Stimulated activated CD8-positive, alpha-beta memory T cell treated with anti-CD3 and anti-CD28 coated beads, Interleukin-7, amount 100 ng/mL, for 48 hours (primary cell): ENCODE data around the gene CRACDL.

Source experiments
- DNase-seq, 2 donors: peaks; one replicate each; pipeline ENCODE4 v3.0.0-alpha.2; 2020; ENCODE audit warnings: low read depth in 1 of 2; ENCODE audit errors: extremely low read depth in 1 of 2

Gene CRACDL

DNA sequence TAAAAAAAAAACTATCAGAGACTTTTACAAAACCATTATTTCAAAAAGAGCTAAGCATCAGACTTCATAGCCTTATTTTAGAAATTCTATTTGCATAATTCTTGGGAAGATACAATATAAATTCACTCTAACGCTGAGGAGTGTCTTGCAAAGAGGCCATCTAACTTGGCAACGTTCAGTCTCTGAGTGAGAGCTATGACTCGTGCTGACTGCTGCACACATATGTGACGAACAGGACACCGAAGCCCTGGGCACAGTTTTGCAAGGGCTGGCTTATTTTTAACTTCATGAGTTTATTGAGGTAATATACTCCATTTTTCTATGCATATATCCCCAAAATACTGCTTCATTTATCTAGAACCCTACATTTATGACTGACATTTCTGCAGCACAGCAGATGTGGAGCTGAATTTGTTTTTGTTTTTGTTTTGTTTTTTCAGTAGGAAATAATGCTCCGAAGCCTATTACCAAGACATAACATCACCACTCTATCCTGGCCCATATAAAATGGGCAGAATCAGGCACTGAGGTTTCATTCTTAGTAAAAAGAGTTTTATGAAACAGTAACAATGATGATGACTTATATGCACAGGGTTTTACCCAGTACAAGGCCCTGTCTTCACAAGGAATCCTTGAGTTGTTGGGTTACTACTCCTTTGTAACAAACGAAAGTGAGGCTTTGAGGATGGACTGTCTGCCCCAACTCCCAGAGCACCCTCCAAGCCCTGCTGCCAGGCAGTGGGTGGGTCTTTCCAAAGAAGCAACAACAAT is 68.3 kb downstream of the CRACDL start:
- no peak for DNase-seq

DNA sequence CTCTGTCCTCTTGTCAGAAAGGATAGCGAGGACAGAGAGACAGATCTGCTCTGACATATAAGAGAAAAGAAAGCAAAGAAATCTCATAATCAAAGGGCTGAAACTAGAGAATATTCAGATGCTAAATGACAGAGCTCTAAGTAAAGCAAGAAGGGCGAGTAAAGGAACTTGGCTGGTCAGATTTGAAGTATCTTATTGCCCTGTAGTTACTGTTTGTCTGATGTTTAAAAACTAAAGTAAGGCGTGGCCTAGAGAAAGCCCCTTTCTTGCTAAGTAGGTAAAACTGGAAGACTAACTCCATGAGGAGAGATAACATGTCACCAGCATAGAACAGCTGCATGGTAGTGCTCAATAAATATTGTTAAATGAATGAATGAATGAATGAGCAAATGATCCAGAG is 70.0 kb downstream of the CRACDL start:
- DNase-seq, result no peak

DNA sequence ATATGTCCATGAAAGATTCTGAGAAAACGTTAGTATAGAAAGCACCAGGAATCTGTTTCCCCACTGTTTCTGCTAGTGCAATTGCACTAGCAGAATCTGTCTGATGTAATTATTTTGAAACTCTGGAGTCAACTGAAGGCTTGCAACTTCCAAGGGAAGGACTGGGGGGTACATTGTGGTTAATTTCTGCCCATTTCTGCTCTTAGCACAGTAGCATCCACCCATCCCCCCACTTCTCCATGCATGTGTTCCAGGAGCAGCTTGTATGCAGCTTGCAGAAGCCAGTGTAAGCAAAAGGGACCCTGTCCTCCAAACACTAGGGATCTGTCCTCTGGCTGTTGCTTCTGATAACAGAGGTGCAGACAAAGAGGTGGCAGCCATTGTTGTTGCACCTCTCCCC is 74.4 kb downstream of the CRACDL start:
- DNase-seq, result no peak

DNA sequence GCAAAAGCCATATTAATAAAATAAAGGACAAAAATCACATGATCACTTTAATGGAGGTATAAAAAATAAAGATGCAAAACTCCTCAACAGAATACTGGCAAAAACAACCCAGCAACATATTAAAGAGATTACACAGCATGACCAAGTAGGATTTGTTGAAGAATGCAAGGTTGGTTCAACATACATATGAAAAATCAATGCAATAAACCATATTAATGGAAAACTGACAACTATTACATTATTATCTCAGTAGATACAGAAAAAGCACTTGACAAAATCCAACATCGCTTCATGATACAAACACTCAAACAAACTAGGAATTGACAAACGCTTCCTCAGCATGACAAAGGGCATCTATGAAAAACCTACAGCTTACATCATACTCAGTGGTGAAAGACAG is 76.7 kb downstream of the CRACDL start:
- DNase-seq, result no peak

DNA sequence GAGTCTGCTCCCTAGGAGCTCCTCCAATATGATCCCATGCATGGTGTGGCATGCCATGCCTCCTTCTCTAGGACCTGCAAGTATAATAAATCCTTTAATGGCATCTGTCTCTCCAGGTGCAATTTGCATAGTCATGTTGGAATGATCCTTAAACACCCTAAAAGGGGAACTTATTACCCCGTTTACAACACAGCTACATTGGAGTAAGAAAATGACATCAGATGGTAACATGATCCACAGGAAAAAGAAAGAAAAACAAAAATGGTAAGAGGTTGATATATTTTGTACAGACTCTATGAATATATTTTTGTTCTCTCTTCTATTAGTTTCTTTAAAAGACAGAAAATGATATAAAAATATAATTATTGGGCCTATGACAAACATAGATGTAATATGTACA is 79.0 kb downstream of the CRACDL start:
- no peak for DNase-seq

DNA sequence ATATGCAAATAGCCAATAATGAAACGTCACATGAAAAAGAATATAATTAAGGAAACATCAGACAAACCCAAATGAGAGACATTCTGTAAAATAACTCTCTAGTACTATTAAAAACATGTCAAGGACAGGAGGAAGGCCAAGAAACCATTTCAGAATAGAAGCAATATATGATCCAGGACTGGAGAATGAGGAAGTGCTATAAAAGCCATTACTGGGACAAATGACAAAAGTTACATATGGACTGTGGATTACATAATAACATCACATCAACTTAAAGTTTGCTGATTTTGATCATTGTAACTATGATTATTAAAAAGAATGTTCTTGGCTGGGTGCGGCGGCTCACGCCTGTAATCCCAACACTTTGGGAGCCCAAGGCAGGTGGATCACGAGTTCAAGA is 81.3 kb downstream of the CRACDL start:
- no peak for DNase-seq

DNA sequence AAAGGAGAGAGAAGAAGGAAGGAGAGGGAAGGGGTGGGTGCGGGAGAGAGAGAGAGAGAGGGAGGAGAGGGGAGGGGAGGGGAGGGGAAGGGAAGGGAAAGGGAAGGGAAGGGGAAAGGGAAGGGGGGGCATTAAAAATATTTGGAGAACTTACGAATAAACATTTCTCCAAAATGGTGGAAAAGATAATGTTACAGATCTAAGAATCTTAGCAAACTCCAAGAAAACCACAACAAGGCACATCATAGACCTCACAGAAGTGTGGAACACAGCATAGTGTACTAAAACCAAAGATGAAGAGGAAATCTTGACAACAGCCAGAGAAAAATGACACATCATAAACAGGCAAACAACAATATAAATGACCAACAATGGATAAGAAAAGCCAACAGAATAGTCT is 83.1 kb downstream of the CRACDL start:
- no peak for DNase-seq

DNA sequence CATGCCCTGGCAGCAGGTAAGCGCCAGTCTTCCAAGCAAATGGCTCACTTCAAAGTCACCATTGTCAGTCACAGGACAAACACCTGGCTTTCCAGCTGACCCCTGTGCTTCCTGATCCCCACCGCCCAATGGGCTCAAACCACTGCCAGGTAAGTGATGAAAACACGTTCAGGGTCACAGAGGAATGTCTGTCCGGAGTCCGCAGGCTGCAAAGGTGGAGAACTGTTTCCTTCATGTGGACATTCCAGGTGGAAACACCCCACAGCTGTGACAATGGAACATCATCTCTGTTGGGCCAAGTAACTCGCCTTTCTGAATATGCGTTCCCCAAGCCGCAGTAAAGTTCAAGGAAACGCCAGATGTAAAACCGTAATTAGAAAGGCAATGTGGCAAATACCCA is 86.0 kb downstream of the CRACDL start:
- no peak for DNase-seq

DNA sequence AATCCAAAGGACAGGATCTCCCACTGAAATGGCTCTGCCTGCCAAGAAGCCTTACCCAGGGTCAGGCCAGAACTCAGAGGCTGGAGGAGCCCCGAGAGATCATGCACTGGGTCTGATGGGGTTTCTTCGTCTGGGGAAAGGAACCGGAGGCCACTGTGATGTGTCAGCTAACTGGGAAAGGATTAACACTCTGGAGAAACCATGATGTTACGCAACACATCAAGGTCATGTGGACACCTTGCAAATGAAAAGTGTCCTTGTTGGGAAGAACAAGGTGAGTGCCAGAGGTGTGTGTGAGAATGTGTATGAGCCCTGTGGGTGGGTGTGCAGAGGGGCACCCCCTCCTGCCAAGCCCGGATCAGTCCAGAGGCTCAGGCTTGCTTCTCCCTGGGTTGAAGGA is 86.9 kb downstream of the CRACDL start:
- no peak for DNase-seq

DNA sequence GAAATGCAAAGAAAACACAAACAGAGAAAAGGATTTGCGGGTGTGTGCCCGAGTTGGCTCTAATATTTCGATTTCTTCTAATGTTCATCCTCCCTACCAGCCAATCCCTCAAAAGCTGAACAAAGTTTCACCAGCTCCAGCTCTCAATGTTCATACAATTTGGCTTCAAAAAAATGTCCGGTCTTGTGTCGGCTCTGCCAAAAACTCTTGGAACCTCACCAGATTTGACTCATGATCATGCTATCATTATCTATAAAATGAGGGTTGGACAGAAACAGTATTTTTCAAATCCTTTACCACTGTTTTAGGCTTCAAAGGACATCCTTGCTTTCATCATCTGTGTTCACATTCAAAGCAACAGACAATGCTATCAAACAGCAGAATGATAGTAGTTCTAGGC is 88.2 kb downstream of the CRACDL start:
- DNase-seq, result no peak

DNA sequence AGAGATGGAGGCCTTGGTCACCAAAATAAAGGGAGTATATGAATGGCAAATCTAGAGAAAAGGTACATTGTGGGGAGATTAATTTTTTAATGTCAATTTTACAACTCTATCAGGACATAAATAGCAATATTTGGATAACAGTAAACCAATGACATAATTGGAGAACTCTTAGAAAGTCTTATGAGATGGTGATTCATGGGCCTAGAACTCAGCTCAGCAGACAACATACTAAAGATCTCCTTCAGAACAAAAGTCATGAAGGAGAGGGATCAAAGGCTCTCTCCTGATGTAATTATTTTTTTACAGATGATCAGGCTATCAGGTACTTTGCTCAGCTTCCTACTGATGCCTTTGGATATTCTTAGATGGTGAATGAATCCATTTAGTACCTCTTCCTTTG is 90.0 kb downstream of the CRACDL start:
- no peak for DNase-seq

DNA sequence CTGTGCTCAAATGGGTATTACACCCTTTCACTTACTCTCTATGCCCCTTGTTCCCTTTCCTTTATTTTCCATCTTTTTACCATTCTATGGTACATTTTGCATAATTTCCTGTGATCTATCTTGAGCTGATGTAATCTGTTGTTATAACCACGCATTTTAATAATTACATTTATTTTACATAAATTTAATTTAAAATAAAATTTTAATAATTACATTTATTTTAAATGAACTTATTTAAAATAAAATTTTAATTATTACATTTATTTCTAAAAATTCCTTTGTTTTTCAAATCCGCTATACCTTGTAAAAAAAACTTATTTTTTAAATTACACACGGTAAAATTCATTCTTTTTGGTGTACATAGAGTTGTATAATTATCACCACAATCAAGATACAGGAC is 93.9 kb downstream of the CRACDL start:
- no peak for DNase-seq

DNA sequence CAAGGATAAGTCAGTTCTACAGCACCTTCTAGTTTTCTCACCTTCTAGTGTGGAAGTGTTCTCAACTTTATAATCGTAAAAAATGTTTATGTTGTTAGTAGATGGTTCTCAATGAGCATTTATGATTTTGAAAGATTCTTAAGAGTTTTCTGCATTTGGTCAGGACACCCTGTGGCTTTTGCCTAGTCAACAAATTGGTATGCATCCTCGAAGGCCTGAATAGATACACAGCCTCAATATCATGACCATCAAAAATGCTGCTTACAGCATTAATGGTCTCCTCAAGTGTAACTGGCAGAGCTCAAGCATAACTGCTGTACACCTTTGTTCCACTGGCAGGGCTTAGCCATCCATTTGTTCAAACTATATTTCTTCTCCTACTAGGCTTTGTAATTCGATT is 96.7 kb downstream of the CRACDL start:
- no peak for DNase-seq

DNA sequence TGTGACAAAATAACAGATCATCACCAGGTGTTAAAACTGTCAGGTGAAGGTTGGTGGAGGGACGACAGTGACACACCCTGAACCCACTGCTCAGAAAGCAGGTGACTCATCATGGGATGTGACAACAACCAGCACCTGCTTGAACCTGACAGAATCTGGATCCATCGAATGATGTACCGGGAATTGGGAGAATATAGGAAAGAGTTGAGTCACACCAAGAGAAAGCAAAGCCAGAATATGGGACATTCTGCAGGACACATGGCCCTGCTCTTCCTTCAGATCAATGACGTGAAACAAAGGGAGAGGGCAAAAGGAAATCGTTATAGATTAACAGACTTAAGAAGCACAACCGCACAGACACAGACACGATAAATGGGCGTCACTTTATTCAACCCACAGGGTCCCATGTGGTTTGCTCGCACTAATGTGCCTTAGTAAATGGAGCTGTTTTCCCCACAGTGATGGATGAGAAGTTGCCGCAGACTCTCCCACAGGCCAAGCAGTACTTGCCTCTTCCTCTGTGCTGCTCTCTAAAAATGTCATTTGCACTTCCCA is 100.1 kb downstream of the CRACDL start:
- peak in 1 of 2 donors; percentile 36 for DNase-seq

DNA sequence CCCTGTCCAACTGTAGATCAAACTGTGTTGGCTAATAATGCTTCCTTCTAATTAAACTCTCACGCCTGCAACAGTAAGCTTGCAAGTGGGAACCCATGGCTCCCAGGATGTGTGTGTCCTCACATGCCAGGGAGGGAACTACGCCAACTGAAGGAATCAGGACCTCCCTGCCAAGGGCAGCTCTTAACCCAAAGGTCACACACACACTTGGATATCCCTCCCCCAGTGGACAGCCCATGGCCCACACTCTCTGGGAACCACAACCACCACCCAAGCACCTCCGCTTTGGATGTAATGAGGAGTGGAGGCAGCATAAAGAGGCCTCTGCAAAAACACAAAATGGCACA is 102.1 kb downstream of the CRACDL start:
- no peak for DNase-seq

DNA sequence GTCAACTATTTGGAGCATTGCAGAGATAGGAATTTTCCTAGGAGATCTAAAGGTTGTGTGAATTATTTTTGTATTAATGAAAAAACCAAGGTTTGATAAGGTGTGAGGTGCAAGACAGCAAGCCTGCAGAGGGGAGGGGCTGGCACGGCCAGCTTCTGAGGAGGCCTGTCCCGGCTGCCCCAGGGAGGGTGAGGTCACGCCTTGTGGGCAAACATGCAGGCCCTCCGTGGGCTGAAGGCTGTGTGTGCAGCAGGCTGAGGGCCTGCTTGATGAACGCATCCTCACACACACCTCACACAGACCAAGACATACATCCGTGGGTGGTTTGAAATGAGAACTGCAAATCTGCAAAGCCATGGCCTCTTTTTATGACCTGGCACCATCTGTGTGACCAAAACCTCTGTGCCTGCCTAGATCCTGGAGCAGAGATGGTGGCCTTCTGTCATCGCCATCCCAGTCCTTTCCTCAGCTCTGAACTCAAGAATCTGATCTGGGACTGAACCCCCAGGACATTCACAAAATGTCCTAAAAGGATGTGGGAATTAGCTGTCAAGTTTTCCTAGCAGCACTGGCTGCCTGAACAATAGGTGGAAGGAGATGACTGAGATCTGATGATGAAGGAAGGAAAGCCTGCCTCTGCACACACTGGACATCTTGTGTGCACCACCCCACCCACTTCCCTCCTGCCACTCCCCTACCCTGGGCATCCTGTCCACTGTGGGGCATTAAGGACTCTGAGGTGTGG is 102.7 kb downstream of the CRACDL start:
- no peak for DNase-seq

DNA sequence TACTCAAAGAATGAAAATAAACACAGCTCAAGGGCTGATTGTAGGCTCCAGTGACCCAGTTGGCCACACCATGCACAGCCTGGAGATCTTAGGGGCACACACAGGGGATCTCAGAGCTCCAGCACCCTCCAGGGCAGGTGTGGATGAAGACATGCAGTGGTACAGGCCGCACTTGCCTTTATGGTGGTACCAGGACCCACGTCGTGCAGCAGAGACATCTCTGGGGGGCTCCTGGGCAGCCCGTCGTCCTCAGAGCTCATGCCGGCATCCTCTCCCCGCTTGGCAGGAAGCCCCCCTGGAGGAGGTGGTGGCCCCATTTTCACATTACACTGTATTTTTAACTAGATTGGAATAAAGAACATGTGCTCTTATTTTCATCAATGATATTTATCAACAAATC is 103.9 kb downstream of the CRACDL start:
- DNase-seq, result no peak

DNA sequence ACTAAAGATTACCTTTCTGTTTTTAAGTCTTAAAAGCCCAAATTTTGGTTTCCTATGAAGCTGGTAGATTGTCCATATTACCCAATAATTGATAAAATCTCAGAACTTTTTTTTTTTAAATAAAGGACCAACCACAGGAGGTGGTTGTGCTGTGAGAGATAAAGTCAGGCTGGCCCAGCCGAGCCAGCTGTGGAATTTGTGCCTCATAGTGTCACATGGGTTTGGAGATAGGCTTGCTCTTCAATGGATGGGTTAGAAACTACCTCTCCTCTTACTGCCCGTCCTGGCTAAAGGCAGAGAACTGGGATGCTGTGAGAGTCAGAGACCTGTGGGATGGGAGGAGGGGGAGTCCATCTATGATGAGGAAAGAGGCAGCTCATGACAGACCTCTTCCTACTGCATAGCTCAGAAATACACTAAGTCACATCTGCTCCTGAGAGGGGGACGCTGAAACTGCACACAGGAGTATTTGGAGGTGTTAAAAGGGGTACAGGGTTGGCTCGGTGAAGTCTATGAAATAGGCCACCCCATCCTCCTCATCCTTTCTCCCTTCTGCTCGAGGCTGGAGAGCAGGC is 105.4 kb downstream of the CRACDL start:
- no peak for DNase-seq

DNA sequence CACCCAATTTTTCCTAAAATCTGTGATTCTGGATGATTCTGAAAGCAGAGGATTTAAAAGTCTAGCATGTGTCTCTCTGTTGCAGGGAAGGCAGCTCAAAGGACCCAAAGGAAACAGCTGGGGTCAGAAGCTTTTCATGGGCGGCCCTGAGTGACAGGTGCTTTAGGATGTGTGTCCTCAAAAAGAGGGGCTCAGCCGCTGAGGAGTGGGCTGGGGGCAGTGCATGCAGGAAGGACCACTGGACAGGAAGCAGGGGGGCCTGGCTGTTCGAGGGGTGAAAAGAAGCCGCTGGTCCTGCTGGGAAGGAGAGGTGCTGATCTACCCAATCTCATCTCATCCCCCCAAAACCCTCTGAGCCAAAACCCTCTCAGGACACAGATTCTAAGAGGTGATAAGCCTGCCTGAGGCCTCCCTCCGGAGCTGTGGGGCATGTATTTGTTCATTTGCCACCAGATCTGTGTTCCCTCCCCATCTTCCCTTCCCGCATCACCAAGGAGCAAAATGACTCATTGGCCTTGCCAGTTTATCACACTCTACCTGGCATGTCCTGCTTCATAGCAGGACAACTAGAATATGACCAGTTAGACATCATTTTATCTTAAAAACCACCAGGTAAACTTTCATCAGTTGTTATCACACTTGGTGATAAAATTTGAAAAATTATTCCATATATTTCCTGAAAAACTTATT is 106.3 kb downstream of the CRACDL start:
- no peak for DNase-seq

DNA sequence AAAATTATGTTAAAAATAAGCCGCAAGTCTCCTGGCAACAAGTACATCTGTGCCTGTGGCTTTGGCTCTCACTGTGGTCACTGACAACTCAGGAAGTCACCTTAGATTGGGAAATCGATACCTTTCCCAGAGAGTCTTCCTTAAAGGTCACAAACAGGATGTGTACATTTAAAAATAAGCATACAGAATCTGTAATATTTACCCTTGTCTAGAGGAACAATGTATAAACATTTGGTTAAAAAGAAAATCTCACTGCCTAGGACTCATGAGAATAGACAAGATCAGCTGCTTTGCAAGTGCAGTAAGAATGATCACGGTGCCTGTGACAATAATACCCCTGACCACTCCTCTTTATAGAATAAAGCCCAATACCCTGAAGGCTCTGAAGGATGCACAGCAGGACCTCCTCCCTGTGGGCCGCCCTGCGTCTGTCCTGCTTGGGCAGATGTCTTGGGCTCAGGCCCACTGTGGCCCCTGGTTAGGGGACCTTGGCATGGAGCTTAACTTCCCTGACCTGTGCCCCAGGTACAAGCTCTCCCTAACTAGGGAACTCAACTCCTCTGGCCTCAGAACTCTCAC is 107.1 kb downstream of the CRACDL start:
- no peak for DNase-seq

DNA sequence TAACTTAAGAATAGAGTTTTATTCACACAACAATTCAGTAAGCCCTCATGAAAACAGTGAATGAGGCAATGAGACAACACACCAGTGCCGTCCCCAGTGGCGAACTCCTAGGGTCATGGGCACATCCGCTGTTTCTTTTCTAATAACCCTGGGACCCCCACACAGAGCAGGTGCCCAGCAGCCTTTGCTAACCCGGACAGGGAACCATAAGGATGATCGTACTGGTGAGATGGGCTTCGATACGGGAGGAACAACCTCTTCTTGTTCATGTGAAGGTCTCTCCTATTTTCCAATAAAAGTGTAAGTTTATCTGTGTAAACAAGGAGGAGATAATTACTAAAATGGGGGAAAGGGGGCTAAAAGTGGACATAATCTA is 107.7 kb downstream of the CRACDL start:
- no peak for DNase-seq
